Gastroesophageal sphincter (tissue), 4 donors: Measurements from ENCODE around the gene CASP2. TPM values are rescaled to one million over a fixed set of nuclear protein-coding genes. Genes with fewer than 3 reads are reported as not detected.

Source experiments
- ATAC-seq: fragments of 150-250 bp; one replicate; pipeline ENCODE4 v1.9.1; 2016; ENCODE audit warnings: mild to moderate bottlenecking, moderate library complexity
- H3K27ac ChIP-seq, 4 donors: fragments of 200-600 bp; sonication (generic) in 3 of 4; 1 replicate in 3 of 4; 2 replicates in 1 of 4; pipeline ENCODE4 v1.5.1; 2016 to 2019
- H3K27me3 ChIP-seq: fragments of 200-600 bp; sonication (generic); one replicate; pipeline ENCODE4 v1.5.1; 2019
- H3K36me3 ChIP-seq, 2 donors: fragments of 200-600 bp; sonication (generic); one replicate each; pipeline ENCODE4 v1.5.1; 2019; ENCODE audit warnings: control low read depth in 1 of 2
- H3K4me1 ChIP-seq, 3 donors: fragments of 200-600 bp; sonication (generic); 1 replicate in 2 of 3; 2 replicates in 1 of 3; pipeline ENCODE4 v1.5.1; 2016 to 2019; ENCODE audit warnings: control low read depth in 2 of 3
- H3K4me3 ChIP-seq, 2 donors: fragments of 200-600 bp; sonication (generic); one replicate each; pipeline ENCODE4 v1.5.1; 2019; ENCODE audit warnings: mild to moderate bottlenecking in 1 of 2, moderate library complexity in 1 of 2
- H3K9me3 ChIP-seq, 3 donors: fragments of 200-600 bp; sonication (generic); one replicate each; pipeline ENCODE4 v1.5.1; 2017 to 2019; ENCODE audit warnings: control low read depth in 2 of 3
- CTCF ChIP-seq, 4 experiments: fragments of 200-600 bp in 2 of 4; fragments of 450-650 bp in 2 of 4; sonication (generic) in 1 of 4; IDR thresholded peaks; one replicate each; pipeline ENCODE4 v1.5.1; 2017 to 2019; ENCODE audit warnings: antibody characterized with exemption in 4 of 4, mild to moderate bottlenecking in 2 of 4, moderate library complexity in 2 of 4
- EP300 ChIP-seq: sonication (generic); formaldehyde crosslinking; IDR thresholded peaks from one replicate; pipeline ENCODE4 v1.6.1; 2017; ENCODE audit warnings: antibody characterized with exemption, mild to moderate bottlenecking
- POLR2A ChIP-seq, 2 donors: fragments of 450-650 bp; IDR thresholded peaks; one replicate each; pipeline ENCODE4 v1.6.1; 2017; ENCODE audit warnings: antibody characterized with exemption in 2 of 2, mild to moderate bottlenecking in 2 of 2, moderate library complexity in 1 of 2
- POLR2AphosphoS5 ChIP-seq: sonication (generic); formaldehyde crosslinking; IDR thresholded peaks from one replicate; pipeline ENCODE4 v1.6.1; 2017; ENCODE audit warnings: antibody characterized with exemption
- WGBS, 2 donors: methylation state at CpG; one replicate each; pipeline ENCODE4 v1.1.5; 2018; ENCODE audit warnings: low coverage in 1 of 2; 5-methylcytosine and 5-hydroxymethylcytosine counted together
- total RNA-seq, 4 donors: library from RNA; depleted of rRNA; stranded (reverse); fragments of >200 nt; gene quantifications; one replicate each; pipeline ENCODE4 v1.1.0, GENCODE V29; 2016

The CASP2 gene
- total RNA-seq, 4 donors from 2014 or later, result 10.1 to 14.5 (median 13.6) TPM

- H3K9me3 ChIP-seq, result no peaks in the 10 kb centered on the region
- no peak for ATAC-seq
- WGBS, 2 donors, result 55 to 75% methylated on average over 3 to 10 of the region's 10 CpGs
- no peak overlapping the region for H3K4me3 ChIP-seq
- H3K27me3 ChIP-seq, result no peaks in the 10 kb centered on the region
- H3K27ac ChIP-seq, result no peak overlapping the region
- TF ChIP-seq CTCF (IDR thresholded peaks at IDR 0.05) (peak; percentile 25 to 74 (median 54)), EP300 (no peak)
- peaks cover 0 to 89% of the 10 kb centered on the region in 2 donors for H3K36me3 ChIP-seq
- H3K4me1 ChIP-seq, result peaks cover 0 to 7% (median 0%) of the 10 kb centered on the region in 3 donors
These were observed 17.4 kb downstream of the CASP2 start for GRCh38 chr7:143305423-143306070.

GRCh38 chr7:143308632-143309031 lies 20.5 kb downstream of the CASP2 start:
- ATAC-seq, result no peak
- Histone ChIP-seq H3K27ac (no peak overlapping the region), H3K9me3 (no peaks in the 10 kb centered on the region), H3K36me3 (peaks cover 0 to 58% of the 10 kb centered on the region in 2 donors), H3K4me1 (no peaks in the 10 kb centered on the region), H3K4me3 (no peak overlapping the region), H3K27me3 (no peaks in the 10 kb centered on the region)
- WGBS, 2 donors, result 86 to 97% methylated on average over 1 to 2 of the region's 2 CpGs
- TF ChIP-seq CTCF (IDR thresholded peaks at IDR 0.05), result no peak
- TF ChIP-seq EP300, result no peak
- TF ChIP-seq POLR2A (IDR thresholded peaks at IDR 0.05), result no peak
- TF ChIP-seq POLR2AphosphoS5, result no peak

DNA sequence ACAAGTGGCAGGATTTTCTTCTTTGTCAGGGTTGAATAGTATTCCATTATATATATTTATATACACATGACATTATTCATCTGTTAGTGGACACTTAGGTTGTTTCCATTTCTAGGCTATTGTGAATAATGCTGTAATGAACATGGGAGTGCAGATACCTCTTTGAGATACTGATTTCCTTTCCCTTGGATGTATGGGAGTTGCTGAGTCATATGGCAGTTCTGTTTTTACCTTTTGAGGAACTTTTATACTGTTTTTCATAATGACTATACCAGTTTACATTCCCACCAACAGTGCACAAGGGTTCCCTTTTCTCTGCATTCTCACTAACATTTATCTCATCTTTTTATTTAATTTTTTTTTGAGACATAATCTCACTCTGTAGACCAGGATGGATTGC lies 26.0 kb downstream of the CASP2 start:
- Histone ChIP-seq H3K9me3 (no peaks in the 10 kb centered on the region), H3K27me3 (no peaks in the 10 kb centered on the region), H3K27ac (no peak overlapping the region), H3K4me3 (no peak overlapping the region), H3K4me1 (no peaks in the 10 kb centered on the region), H3K36me3 (peaks cover 0 to 7% of the 10 kb centered on the region in 2 donors)
- TF ChIP-seq POLR2AphosphoS5 (no peak), EP300 (no peak), CTCF (IDR thresholded peaks at IDR 0.05) (no peak), POLR2A (IDR thresholded peaks at IDR 0.05) (no peak)
- ATAC-seq, result no peak

- no peaks in the 10 kb centered on the region for H3K27me3 ChIP-seq
- H3K4me3 ChIP-seq, result no peak within 1 kb of the TSS
- TF ChIP-seq EP300 (no peak), POLR2AphosphoS5 (no peak), CTCF (IDR thresholded peaks at IDR 0.05) (no peak), POLR2A (IDR thresholded peaks at IDR 0.05) (no peak)
- no peaks in the 10 kb centered on the region for H3K9me3 ChIP-seq
- no peaks in the 10 kb centered on the region for H3K4me1 ChIP-seq
- no CpG with 5 or more reads among the region's 5 CpGs for WGBS, 2 donors
- H3K36me3 ChIP-seq, result no peaks in the 10 kb centered on the region
- ATAC-seq, result no peak
- no peak within 1 kb of the TSS for H3K27ac ChIP-seq
These were observed 27.6 kb downstream of the CASP2 start, which contains the start of gene CLCN1 for GRCh38 chr7:143315776-143316175. Gene CLCN1, plus strand, starts transcription at chr7:143316111. Its CDS starts 102 bp downstream, at chr7:143316213.

- no peak for TF ChIP-seq CTCF (IDR thresholded peaks at IDR 0.05)
- TF ChIP-seq POLR2AphosphoS5, result no peak
- TF ChIP-seq POLR2A (IDR thresholded peaks at IDR 0.05), result no peak
- TF ChIP-seq EP300, result no peak
- H3K9me3 ChIP-seq, result no peaks in the 10 kb centered on the region
- no peak for ATAC-seq
- WGBS, 2 donors, result 82 to 86% methylated on average over 1 to 4 of the region's 4 CpGs
- H3K4me1 ChIP-seq, result no peaks in the 10 kb centered on the region
- H3K27ac ChIP-seq, result no peak overlapping the region
- no peaks in the 10 kb centered on the region for H3K36me3 ChIP-seq
- H3K27me3 ChIP-seq, result no peaks in the 10 kb centered on the region
- H3K4me3 ChIP-seq, result no peak overlapping the region
These were observed 28.3 kb downstream of the CASP2 start for GRCh38 chr7:143316492-143316891.
